HEK293 (cell line): ENCODE data around the gene CUZD1.

Experiments
- CTCF ChIP-seq: fragments of 450-650 bp; formaldehyde crosslinking; IDR thresholded peaks from 2 replicates; pipeline ENCODE4 v1.5.1; 2016; ENCODE audit warnings: missing biosample characterization, missing genetic modification characterization
- GLI4 ChIP-seq: fragments of 450-650 bp; formaldehyde crosslinking; IDR thresholded peaks from 2 replicates; pipeline ENCODE4 v1.5.1; 2016; ENCODE audit warnings: missing biosample characterization, missing genetic modification characterization
- INSM2 ChIP-seq: fragments of 450-650 bp; formaldehyde crosslinking; IDR thresholded peaks from 2 replicates; pipeline ENCODE4 v1.5.1; 2016; ENCODE audit warnings: missing biosample characterization, missing genetic modification characterization
- KLF1 ChIP-seq: fragments of 450-650 bp; formaldehyde crosslinking; IDR thresholded peaks from 2 replicates; pipeline ENCODE4 v1.5.1; 2016; ENCODE audit warnings: missing biosample characterization, missing genetic modification characterization
- OVOL3 ChIP-seq: fragments of 450-650 bp; formaldehyde crosslinking; IDR thresholded peaks from 2 replicates; pipeline ENCODE4 v1.5.1; 2016; ENCODE audit warnings: missing biosample characterization, missing genetic modification characterization
- PRDM2 ChIP-seq: fragments of 450-650 bp; formaldehyde crosslinking; IDR thresholded peaks from 2 replicates; pipeline ENCODE4 v1.5.1; 2016; ENCODE audit warnings: missing biosample characterization, missing genetic modification characterization, borderline replicate concordance
- SP3 ChIP-seq: fragments of 450-650 bp; formaldehyde crosslinking; IDR thresholded peaks from 2 replicates; pipeline ENCODE4 v1.5.1; 2016; ENCODE audit warnings: missing biosample characterization, missing genetic modification characterization
- TRIM28 ChIP-seq: IDR thresholded peaks from 2 replicates; pipeline ENCODE4 v1.6.1; 2011; ENCODE audit warnings: low read length, control low read depth, borderline replicate concordance
- YY1 ChIP-seq: fragments of 450-650 bp; formaldehyde crosslinking; IDR thresholded peaks from 2 replicates; pipeline ENCODE4 v1.5.1; 2018; ENCODE audit warnings: missing biosample characterization, missing genetic modification characterization
- ZEB2 ChIP-seq: fragments of 450-650 bp; formaldehyde crosslinking; IDR thresholded peaks from 2 replicates; pipeline ENCODE4 v1.5.1; 2016; ENCODE audit warnings: missing biosample characterization, missing genetic modification characterization
- ZFP37 ChIP-seq: fragments of 450-650 bp; formaldehyde crosslinking; IDR thresholded peaks from 2 replicates; pipeline ENCODE4 v1.5.1; 2016; ENCODE audit warnings: missing biosample characterization, missing genetic modification characterization
- ZFP69B ChIP-seq: fragments of 450-650 bp; formaldehyde crosslinking; IDR thresholded peaks from 2 replicates; pipeline ENCODE4 v1.5.1; 2016; ENCODE audit warnings: missing biosample characterization, missing genetic modification characterization
- ZNF10 ChIP-seq: fragments of 450-650 bp; formaldehyde crosslinking; IDR thresholded peaks from 2 replicates; pipeline ENCODE4 v1.5.1; 2017; ENCODE audit warnings: missing biosample characterization, missing genetic modification characterization
- ZNF114 ChIP-seq: fragments of 450-650 bp; formaldehyde crosslinking; IDR thresholded peaks from 2 replicates; pipeline ENCODE4 v1.5.0; 2017; ENCODE audit warnings: missing biosample characterization, missing genetic modification characterization
- ZNF132 ChIP-seq: fragments of 450-650 bp; formaldehyde crosslinking; IDR thresholded peaks from 2 replicates; pipeline ENCODE4 v1.5.1; 2017; ENCODE audit warnings: missing biosample characterization, missing genetic modification characterization, borderline replicate concordance
- ZNF148 ChIP-seq: fragments of 450-650 bp; formaldehyde crosslinking; IDR thresholded peaks from 2 replicates; pipeline ENCODE4 v1.5.0; 2017; ENCODE audit warnings: missing biosample characterization, missing genetic modification characterization, borderline replicate concordance
- ZNF174 ChIP-seq: fragments of 450-650 bp; formaldehyde crosslinking; IDR thresholded peaks from 2 replicates; pipeline ENCODE4 v1.5.0; 2017; ENCODE audit warnings: missing biosample characterization, mild to moderate bottlenecking, missing genetic modification characterization
- ZNF175 ChIP-seq: fragments of 450-650 bp; formaldehyde crosslinking; IDR thresholded peaks from 2 replicates; pipeline ENCODE4 v1.5.1; 2016; ENCODE audit warnings: missing biosample characterization, missing genetic modification characterization
- ZNF18 ChIP-seq: fragments of 450-650 bp; formaldehyde crosslinking; IDR thresholded peaks from 2 replicates; pipeline ENCODE4 v1.5.1; 2016; ENCODE audit warnings: missing biosample characterization, missing genetic modification characterization
- ZNF221 ChIP-seq: fragments of 450-650 bp; formaldehyde crosslinking; IDR thresholded peaks from 2 replicates; pipeline ENCODE4 v1.5.1; 2017; ENCODE audit warnings: missing biosample characterization, missing genetic modification characterization, borderline replicate concordance
- ZNF23 ChIP-seq: fragments of 450-650 bp; formaldehyde crosslinking; IDR thresholded peaks from 2 replicates; pipeline ENCODE4 v1.5.1; 2016; ENCODE audit warnings: missing biosample characterization, missing genetic modification characterization, borderline replicate concordance
- ZNF302 ChIP-seq: fragments of 450-650 bp; formaldehyde crosslinking; IDR thresholded peaks from 2 replicates; pipeline ENCODE4 v1.5.1; 2016; ENCODE audit warnings: missing biosample characterization, missing genetic modification characterization, low read depth
- ZNF416 ChIP-seq: fragments of 450-650 bp; formaldehyde crosslinking; IDR thresholded peaks from 2 replicates; pipeline ENCODE4 v1.5.1; 2016; ENCODE audit warnings: missing biosample characterization, missing genetic modification characterization
- ZNF510 ChIP-seq: fragments of 450-650 bp; formaldehyde crosslinking; IDR thresholded peaks from 2 replicates; pipeline ENCODE4 v1.5.1; 2018; ENCODE audit warnings: mild to moderate bottlenecking, missing genetic modification characterization, missing biosample characterization; ENCODE audit not compliant: insufficient replicate concordance
- ZNF555 ChIP-seq: fragments of 450-650 bp; formaldehyde crosslinking; conservative IDR thresholded peaks from 2 replicates; pipeline ENCODE4 v1.5.1; 2017; ENCODE audit warnings: missing biosample characterization, mild to moderate bottlenecking, missing genetic modification characterization, inconsistent platforms
- ZNF561 ChIP-seq: fragments of 450-650 bp; IDR thresholded peaks from 2 replicates; pipeline ENCODE4 v1.5.1; 2018; ENCODE audit warnings: missing biosample characterization, missing genetic modification characterization, borderline replicate concordance
- ZNF624 ChIP-seq: fragments of 450-650 bp; formaldehyde crosslinking; IDR thresholded peaks from 2 replicates; pipeline ENCODE4 v1.5.1; 2017; ENCODE audit warnings: missing biosample characterization, missing genetic modification characterization
- ZNF777 ChIP-seq: fragments of 450-650 bp; formaldehyde crosslinking; IDR thresholded peaks from 2 replicates; pipeline ENCODE4 v1.5.1; 2017; ENCODE audit warnings: missing biosample characterization, missing genetic modification characterization, borderline replicate concordance

The CUZD1 gene

GRCh38 chr10:122861711-122862161, 16.1 kb upstream of the CUZD1 start (continued):
- no peak for TF ChIP-seq ZNF148 (tag by site-specific recombination)
- no peak for TF ChIP-seq TRIM28
- TF ChIP-seq ZNF18 (tag by site-specific recombination): no peak
- TF ChIP-seq OVOL3 (tag by site-specific recombination): no peak
- TF ChIP-seq ZNF416 (tag by site-specific recombination): no peak
- TF ChIP-seq SP3 (tag by site-specific recombination): 0 out of 2 replicates have a peak, but pooled peaks have one; percentile 38
- TF ChIP-seq ZNF114 (tag by site-specific recombination): no peak
- no peak for TF ChIP-seq ZNF302 (tag by site-specific recombination)
- TF ChIP-seq KLF1 (tag by site-specific recombination): no peak
- TF ChIP-seq YY1 (tag by site-specific recombination): no peak
- TF ChIP-seq GLI4 (tag by site-specific recombination): no peak
- TF ChIP-seq ZNF132 (tag by site-specific recombination): no peak
- TF ChIP-seq ZFP37 (tag by site-specific recombination): peak; percentile 74; the same call in 1 of the 2 replicates
- TF ChIP-seq ZNF10: no peak
- no peak for TF ChIP-seq ZNF221 (tag by site-specific recombination)
- no peak for TF ChIP-seq CTCF
- no peak for TF ChIP-seq ZNF510 (tag by site-specific recombination)
- TF ChIP-seq ZNF561 (tag by site-specific recombination): no peak
- TF ChIP-seq ZNF777 (tag by site-specific recombination): no peak
- no peak for TF ChIP-seq ZNF174
- TF ChIP-seq ZEB2 (tag by site-specific recombination): peak; percentile 70
- no peak for TF ChIP-seq ZNF555 (tag by site-specific recombination)
- no peak for TF ChIP-seq INSM2 (tag by site-specific recombination)
- no peak for TF ChIP-seq ZNF624 (tag by site-specific recombination)
- TF ChIP-seq PRDM2 (tag by site-specific recombination): no peak
- TF ChIP-seq ZNF23 (tag by site-specific recombination): peak; percentile 58; the same call in 1 of the 2 replicates
- TF ChIP-seq ZFP69B (tag by site-specific recombination): no peak
- TF ChIP-seq ZNF175 (tag by site-specific recombination): no peak
